Thyroid gland (tissue), 4 donors: Measurements from ENCODE around the gene CXCR4. TPM values are rescaled to one million over a fixed set of nuclear protein-coding genes. Genes with fewer than 3 reads are reported as not detected.
"Not testable (repeated sequence)": the region's sequence is repeated elsewhere in the genome, so short reads cannot be mapped to it uniquely, and the experiment has no call there.

ENCODE experiments used
- DNase-seq, 2 donors: peaks; one replicate each; pipeline ENCODE4 v3.0.0-alpha.2; 2019
- H3K27ac ChIP-seq, 3 donors: fragments of 200-600 bp; sonication (generic); 1 replicate in 2 of 3; 2 replicates in 1 of 3; pipeline ENCODE4 v1.5.1; 2016 to 2019; ENCODE audit warnings: mild to moderate bottlenecking in 1 of 3, moderate library complexity in 1 of 3
- H3K27me3 ChIP-seq: fragments of 200-600 bp; sonication (generic); one replicate; pipeline ENCODE4 v1.5.1; 2019
- H3K36me3 ChIP-seq, 2 donors: fragments of 200-600 bp; sonication (generic); one replicate each; pipeline ENCODE4 v1.5.1; 2016 to 2019
- H3K4me1 ChIP-seq, 2 donors: fragments of 200-600 bp; sonication (generic); one replicate each; pipeline ENCODE4 v1.5.1; 2017 to 2019
- H3K4me3 ChIP-seq, 3 donors: fragments of 200-600 bp; sonication (generic); replicated peaks in 1 of 3; 1 replicate in 2 of 3; 2 replicates in 1 of 3; pipeline ENCODE4 v1.5.1; 2016; ENCODE audit warnings: mild to moderate bottlenecking in 1 of 3
- H3K9me3 ChIP-seq: fragments of 200-600 bp; sonication (generic); one replicate; pipeline ENCODE4 v1.5.1; 2017
- CTCF ChIP-seq, 6 experiments: fragments of 200-600 bp in 3 of 6; fragments of 450-650 bp in 3 of 6; sonication (generic) in 3 of 6; IDR thresholded peaks; one replicate each; pipeline ENCODE4 v1.5.1; 2016 to 2019; ENCODE audit warnings: antibody characterized with exemption in 6 of 6, mild to moderate bottlenecking in 2 of 6, inconsistent platforms in 1 of 6, moderate library complexity in 1 of 6
- POLR2A ChIP-seq, 2 donors: fragments of 450-650 bp; IDR thresholded peaks; one replicate each; pipeline ENCODE4 v1.6.1; 2017; ENCODE audit warnings: antibody characterized with exemption in 2 of 2, mild to moderate bottlenecking in 2 of 2, moderate library complexity in 1 of 2
- WGBS, 2 donors: methylation state at CpG; one replicate each; pipeline ENCODE4 v1.1.5; 2017; 5-methylcytosine and 5-hydroxymethylcytosine counted together
- intact Hi-C: fragments of 100-400 bp; cut with DNase I; formaldehyde crosslinking; loops from one replicate; pipeline ENCODE4 v1.15.1; 2023
- total RNA-seq, 4 donors: library from RNA; depleted of rRNA; stranded (reverse); fragments of >200 nt; gene quantifications; one replicate each; pipeline ENCODE4 v1.2.3, GENCODE V29; 2016

The CXCR4 gene
- total RNA-seq, 4 donors from 2014 or later = 7.1 to 17.5 (median 13.5) TPM

GRCh38 chr2:136093583-136093982 lies 24.4 kb downstream of the CXCR4 start:
- DNase-seq = no peak
- no peaks in the 10 kb centered on the region for H3K36me3 ChIP-seq
- H3K4me1 ChIP-seq = no peaks in the 10 kb centered on the region
- intact Hi-C loops = no loop called here
- H3K27me3 ChIP-seq = no peaks in the 10 kb centered on the region
- TF ChIP-seq CTCF (IDR thresholded peaks at IDR 0.05) (no peak), POLR2A (IDR thresholded peaks at IDR 0.05) (no peak)
- H3K27ac ChIP-seq = no peak overlapping the region
- H3K4me3 ChIP-seq = no peak overlapping the region
- H3K9me3 ChIP-seq = no peaks in the 10 kb centered on the region
- 68 to 72% methylated on average over 3 of the region's 3 CpGs for WGBS, 2 donors

- WGBS, 2 donors = 61 to 66% methylated on average over 1 of the region's 1 CpG
- DNase-seq = no peak
- H3K4me3 ChIP-seq = no peak overlapping the region
- intact Hi-C loops = no loop called here
- H3K9me3 ChIP-seq = no peaks in the 10 kb centered on the region
- H3K27ac ChIP-seq = no peak overlapping the region
- no peaks in the 10 kb centered on the region for H3K4me1 ChIP-seq
- H3K36me3 ChIP-seq = no peaks in the 10 kb centered on the region
- no peaks in the 10 kb centered on the region for H3K27me3 ChIP-seq
- no peak for TF ChIP-seq CTCF (IDR thresholded peaks at IDR 0.05)
- no peak for TF ChIP-seq POLR2A (IDR thresholded peaks at IDR 0.05)
Observed at GRCh38 chr2:136091899-136092298, 26.1 kb downstream of the CXCR4 start.

- H3K4me3 ChIP-seq, H3K9me3 ChIP-seq, H3K27me3 ChIP-seq, DNase-seq, H3K4me1 ChIP-seq, H3K27ac ChIP-seq, intact Hi-C loops, H3K36me3 ChIP-seq: not testable (repeated sequence)
- 82 to 87% methylated on average over 15 to 17 of the region's 43 CpGs for WGBS, 2 donors
Observed at GRCh38 chr2:136087901-136088460, 30.0 kb downstream of the CXCR4 start.

- intact Hi-C loops = no loop called here
- DNase-seq = no peak
- Histone ChIP-seq H3K4me3 (no peak overlapping the region), H3K27ac (no peak overlapping the region), H3K36me3 (no peaks in the 10 kb centered on the region), H3K4me1 (no peaks in the 10 kb centered on the region), H3K9me3 (no peaks in the 10 kb centered on the region), H3K27me3 (no peaks in the 10 kb centered on the region)
- WGBS, 2 donors = 84 to 87% methylated on average over 4 of the region's 4 CpGs
- no peak for TF ChIP-seq CTCF (IDR thresholded peaks at IDR 0.05)
- TF ChIP-seq POLR2A (IDR thresholded peaks at IDR 0.05) = no peak
Observed at GRCh38 chr2:136086253-136087016, 31.5 kb downstream of the CXCR4 start.

GRCh38 chr2:136085453-136086209 lies 32.3 kb downstream of the CXCR4 start:
- H3K9me3 ChIP-seq = no peaks in the 10 kb centered on the region
- intact Hi-C loops = no loop called here
- no peaks in the 10 kb centered on the region for H3K36me3 ChIP-seq
- H3K4me1 ChIP-seq = no peaks in the 10 kb centered on the region
- no peak for DNase-seq
- no peak overlapping the region for H3K27ac ChIP-seq
- no peaks in the 10 kb centered on the region for H3K27me3 ChIP-seq
- TF ChIP-seq CTCF (IDR thresholded peaks at IDR 0.05) (no peak), POLR2A (IDR thresholded peaks at IDR 0.05) (no peak)
- 91 to 92% methylated on average over 4 of the region's 4 CpGs for WGBS, 2 donors
- no peak overlapping the region for H3K4me3 ChIP-seq
